ENCODE results near the gene SSBP2. TPM values are rescaled to one million over a fixed set of nuclear protein-coding genes. Genes with fewer than 3 reads are reported as not detected.
"Not testable (repeated sequence)": the region's sequence is repeated elsewhere in the genome, so short reads cannot be mapped to it uniquely, and the experiment has no call there.

The SSBP2 gene
- total and polyA plus RNA-seq, 3 experiments from 2014 or later = 9.2 to 21.8 (median 10.4) TPM

DNA sequence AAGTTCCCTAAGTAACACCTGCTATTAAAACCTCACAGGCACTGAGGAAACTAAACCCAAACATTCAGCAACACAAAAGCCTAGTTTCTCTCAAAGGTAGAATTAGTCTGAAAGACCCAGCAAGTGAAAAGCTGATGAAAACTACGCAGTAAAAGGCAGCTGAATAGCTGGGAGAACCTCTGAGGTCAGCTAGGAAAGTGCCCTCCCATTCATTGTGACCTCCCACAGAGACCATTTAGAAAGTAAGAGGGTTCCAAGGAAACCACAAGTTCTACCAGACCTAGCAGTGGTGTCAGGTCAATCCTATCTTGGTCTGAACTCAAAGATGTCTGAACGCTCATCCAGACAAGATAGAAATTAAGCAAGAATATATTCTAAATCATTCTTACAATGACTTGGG, 144.7 kb downstream of the SSBP2 start:
- H3K4me1 Mint-ChIP-seq = peaks cover 3 to 11% (median 10%) of the 10 kb centered on the region in 3 donors
- no peak overlapping the region for H3K4me3 Mint-ChIP-seq
- no peaks in the 10 kb centered on the region for H3K27me3 ChIP-seq (ENCODE audit: insufficient read depth, low read length, poor library complexity, severe bottlenecking)
- H3K4me1 ChIP-seq (ENCODE audit: insufficient read depth, low read length) = no peaks in the 10 kb centered on the region
- CTCF ChIA-PET = no interaction called here
- no peak for DNase-seq
- no peaks in the 10 kb centered on the region for H3K9me3 ChIP-seq (ENCODE audit: low read length)
- H3K27me3 Mint-ChIP-seq = no peaks in the 10 kb centered on the region
- no peak overlapping the region for H3K27ac Mint-ChIP-seq
- no peak overlapping the region for H3K27ac ChIP-seq (ENCODE audit: low read depth, low read length)
- H3K4me3 ChIP-seq (ENCODE audit: low read length) = no peak overlapping the region
- peaks cover 0 to 7% (median 1%) of the 10 kb centered on the region in 5 donors for H3K9me3 Mint-ChIP-seq
- POLR2A ChIA-PET = no interaction called here
- H3K36me3 ChIP-seq (ENCODE audit: insufficient read depth, low read length) = no peaks in the 10 kb centered on the region
- peaks cover 4 to 20% (median 18%) of the 10 kb centered on the region in 3 donors for H3K36me3 Mint-ChIP-seq

DNA sequence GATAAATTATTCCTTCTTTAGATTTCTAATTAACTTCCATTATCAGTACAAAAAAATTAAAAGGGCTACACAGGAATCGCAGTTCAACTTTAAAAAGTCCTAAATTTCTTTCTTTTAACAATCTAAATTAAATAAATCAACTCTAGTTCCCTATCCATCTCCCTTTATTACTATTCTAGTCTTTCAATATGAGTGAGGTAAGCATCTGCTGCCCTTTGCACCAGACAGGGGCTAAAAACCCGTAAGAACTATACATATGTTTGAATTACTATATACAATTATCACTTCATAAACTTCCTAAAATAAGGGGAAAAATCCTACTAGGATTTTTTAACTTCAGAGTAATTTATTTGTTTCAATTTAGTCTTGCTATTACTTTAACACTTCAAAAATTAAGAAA, 145.6 kb downstream of the SSBP2 start:
- Mint-ChIP-seq H3K9me3 (peaks cover 0 to 7% (median under 1%) of the 10 kb centered on the region in 5 donors), H3K27me3 (no peaks in the 10 kb centered on the region), H3K4me3 (no peak overlapping the region), H3K36me3 (peaks cover 2 to 19% (median 13%) of the 10 kb centered on the region in 3 donors), H3K27ac (no peak overlapping the region), H3K4me1 (peaks cover 3 to 11% (median 10%) of the 10 kb centered on the region in 3 donors)
- no peak overlapping the region for H3K27ac ChIP-seq (ENCODE audit: low read depth, low read length)
- ChIA-PET CTCF (no interaction called here), POLR2A (no interaction called here)
- no peaks in the 10 kb centered on the region for H3K4me1 ChIP-seq (ENCODE audit: insufficient read depth, low read length)
- no peaks in the 10 kb centered on the region for H3K27me3 ChIP-seq (ENCODE audit: insufficient read depth, low read length, poor library complexity, severe bottlenecking)
- H3K9me3 ChIP-seq (ENCODE audit: low read length) = no peaks in the 10 kb centered on the region
- DNase-seq = no peak
- H3K36me3 ChIP-seq (ENCODE audit: insufficient read depth, low read length) = no peaks in the 10 kb centered on the region
- H3K4me3 ChIP-seq (ENCODE audit: low read length) = no peak overlapping the region

DNA sequence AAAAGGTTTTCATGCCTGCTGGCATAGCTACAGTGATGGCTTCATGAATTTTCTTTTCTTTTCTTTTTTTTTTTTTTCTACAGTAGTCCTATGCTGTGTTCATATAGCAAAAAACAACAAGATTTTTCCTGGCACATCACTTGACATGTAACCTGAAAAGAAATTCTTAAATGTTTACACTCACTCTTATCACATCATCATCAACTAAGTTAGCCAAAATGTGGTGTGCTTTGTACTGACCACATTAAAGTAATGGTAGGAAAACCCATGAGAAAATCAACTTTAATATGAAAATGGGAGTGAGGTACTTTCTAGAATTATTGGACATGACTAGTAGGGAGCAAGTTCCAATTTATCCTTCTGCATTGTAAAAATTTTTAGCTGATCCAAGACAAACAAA, 146.7 kb downstream of the SSBP2 start:
- Histone ChIP-seq H3K4me1 (ENCODE audit: insufficient read depth, low read length) (no peaks in the 10 kb centered on the region), H3K9me3 (ENCODE audit: low read length) (no peaks in the 10 kb centered on the region), H3K36me3 (ENCODE audit: insufficient read depth, low read length) (no peaks in the 10 kb centered on the region), H3K4me3 (ENCODE audit: low read length) (no peak overlapping the region), H3K27ac (ENCODE audit: low read depth, low read length) (no peak overlapping the region), H3K27me3 (ENCODE audit: insufficient read depth, low read length, poor library complexity, severe bottlenecking) (no peaks in the 10 kb centered on the region)
- Mint-ChIP-seq H3K27ac (no peak overlapping the region), H3K36me3 (peaks cover 3 to 16% (median 15%) of the 10 kb centered on the region in 3 donors), H3K9me3 (peaks cover 0 to 2% (median 0%) of the 10 kb centered on the region in 5 donors), H3K4me1 (peaks cover 3 to 11% (median 10%) of the 10 kb centered on the region in 3 donors), H3K4me3 (no peak overlapping the region), H3K27me3 (no peaks in the 10 kb centered on the region)
- ChIA-PET POLR2A (no interaction called here), CTCF (no interaction called here)
- DNase-seq = no peak

DNA sequence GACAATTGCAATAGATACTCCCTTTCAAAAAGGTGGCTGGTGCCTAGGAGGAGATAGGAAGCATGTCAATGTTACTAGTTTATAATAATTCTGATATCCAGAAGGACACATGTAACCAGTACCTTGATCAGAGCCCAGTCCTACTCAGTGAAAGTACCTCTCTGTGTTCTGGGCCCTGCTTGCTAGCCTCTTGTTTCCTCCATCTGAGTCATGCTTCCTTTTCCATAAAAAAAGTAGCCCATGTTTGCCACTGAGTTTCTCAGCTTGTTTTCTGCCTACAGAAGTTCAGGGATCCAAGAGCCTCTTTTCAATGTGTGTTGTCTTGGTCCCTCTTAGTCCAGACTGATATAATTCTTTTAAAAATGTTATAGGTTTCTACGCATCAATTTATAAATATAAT, 149.0 kb downstream of the SSBP2 start:
- Histone ChIP-seq H3K27me3 (ENCODE audit: insufficient read depth, low read length, poor library complexity, severe bottlenecking) (no peaks in the 10 kb centered on the region), H3K4me3 (ENCODE audit: low read length) (no peak overlapping the region), H3K27ac (ENCODE audit: low read depth, low read length) (no peak overlapping the region), H3K9me3 (ENCODE audit: low read length) (peaks cover 8% of the 10 kb centered on the region), H3K36me3 (ENCODE audit: insufficient read depth, low read length) (no peaks in the 10 kb centered on the region), H3K4me1 (ENCODE audit: insufficient read depth, low read length) (no peaks in the 10 kb centered on the region)
- Mint-ChIP-seq H3K27me3 (no peaks in the 10 kb centered on the region), H3K9me3 (peaks cover 7 to 15% (median 9%) of the 10 kb centered on the region in 5 donors), H3K27ac (no peak overlapping the region), H3K4me3 (no peak overlapping the region), H3K36me3 (peaks cover 4 to 33% (median 25%) of the 10 kb centered on the region in 3 donors), H3K4me1 (peaks cover 3 to 11% (median 10%) of the 10 kb centered on the region in 3 donors)
- DNase-seq = no peak
- ChIA-PET CTCF (interaction anchor here (1.4 kb wide), 1 partner anchor 10 kb away, joined by 3 read pairs; no protein-coding TSS in a partner anchor), POLR2A (no interaction called here)

DNA sequence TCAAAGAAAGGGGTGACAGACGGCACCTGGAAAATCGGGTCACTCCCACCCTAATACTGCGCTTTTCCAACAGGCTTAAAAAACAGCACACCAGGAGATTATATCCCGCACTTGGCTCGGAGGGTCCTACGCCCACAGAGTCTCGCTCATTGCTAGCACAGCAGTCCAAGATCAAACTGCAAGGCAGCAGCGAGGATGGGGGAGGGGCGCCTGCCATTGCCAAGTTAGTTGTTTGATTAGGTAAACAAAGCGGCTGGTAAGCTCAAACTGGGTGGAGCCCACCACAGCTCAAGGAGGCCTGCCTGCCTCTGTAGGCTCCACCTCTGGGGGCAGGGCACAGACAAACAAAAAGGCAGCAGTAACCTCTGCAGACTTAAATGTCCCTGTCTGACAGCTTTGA, 158.8 kb downstream of the SSBP2 start:
- H3K36me3 Mint-ChIP-seq = peaks cover 5 to 38% (median 17%) of the 10 kb centered on the region in 3 donors
- H3K36me3 ChIP-seq (ENCODE audit: insufficient read depth, low read length); H3K4me3 Mint-ChIP-seq; H3K4me1 ChIP-seq (ENCODE audit: insufficient read depth, low read length); H3K27ac ChIP-seq (ENCODE audit: low read depth, low read length); H3K27me3 ChIP-seq (ENCODE audit: insufficient read depth, low read length, poor library complexity, severe bottlenecking); H3K27me3 Mint-ChIP-seq; H3K4me3 ChIP-seq (ENCODE audit: low read length); H3K27ac Mint-ChIP-seq; POLR2A ChIA-PET; H3K9me3 ChIP-seq (ENCODE audit: low read length); DNase-seq: not testable (repeated sequence)
- CTCF ChIA-PET = interaction anchor here (1.6 kb wide), 1 partner anchor 10 kb away, joined by 3 read pairs; no protein-coding TSS in a partner anchor
- peaks cover 5 to 16% (median 10%) of the 10 kb centered on the region in 3 donors for H3K4me1 Mint-ChIP-seq
- peaks cover 9 to 38% (median 28%) of the 10 kb centered on the region in 5 donors for H3K9me3 Mint-ChIP-seq

DNA sequence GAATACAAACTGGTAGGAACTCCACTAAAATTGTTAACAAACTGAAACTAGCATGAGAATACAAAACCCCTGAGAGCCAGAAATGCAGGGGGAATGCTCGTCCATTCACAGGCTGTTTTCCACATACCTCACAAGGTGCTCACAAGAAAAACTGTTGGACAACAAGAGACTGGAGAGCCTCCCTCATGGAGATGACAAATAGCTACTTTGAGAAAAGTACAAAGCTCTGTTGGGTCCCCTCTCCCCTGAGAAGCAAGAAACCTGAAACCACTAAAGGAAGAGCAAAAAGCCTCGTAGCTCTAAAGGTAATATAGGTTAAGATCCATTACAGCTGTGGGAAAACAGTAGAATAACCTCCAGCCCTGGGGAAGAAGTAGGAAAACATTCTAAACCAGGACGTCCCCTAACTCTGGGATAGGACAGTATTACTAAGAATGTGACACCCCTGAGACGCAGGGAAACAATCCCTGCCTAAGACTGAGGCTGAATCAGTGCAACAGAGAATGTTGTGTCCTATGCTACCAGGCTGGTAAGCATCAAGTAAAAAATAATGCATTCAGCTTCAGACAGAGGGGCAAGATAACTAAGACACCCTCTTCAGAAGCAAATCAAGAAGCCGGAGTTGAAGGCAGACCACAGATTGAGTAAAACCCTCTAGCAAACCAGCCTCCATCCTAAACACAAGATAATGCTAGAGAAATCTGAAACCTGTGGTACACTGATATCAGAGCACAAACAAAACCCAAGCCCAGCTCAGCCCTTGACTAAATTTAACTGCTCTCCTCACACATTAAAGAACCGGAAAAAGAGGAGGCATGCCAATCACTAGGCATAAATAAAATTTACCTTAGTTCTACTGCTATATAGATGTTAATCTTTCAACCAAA, 160.2 kb downstream of the SSBP2 start:
- no peak overlapping the region for H3K27ac Mint-ChIP-seq
- peaks cover 5 to 16% (median 10%) of the 10 kb centered on the region in 3 donors for H3K4me1 Mint-ChIP-seq
- POLR2A ChIA-PET = no interaction called here
- Histone ChIP-seq H3K9me3 (ENCODE audit: low read length) (no peaks in the 10 kb centered on the region), H3K36me3 (ENCODE audit: insufficient read depth, low read length) (no peaks in the 10 kb centered on the region), H3K27me3 (ENCODE audit: insufficient read depth, low read length, poor library complexity, severe bottlenecking) (no peaks in the 10 kb centered on the region), H3K4me3 (ENCODE audit: low read length) (no peak overlapping the region), H3K4me1 (ENCODE audit: insufficient read depth, low read length) (no peaks in the 10 kb centered on the region), H3K27ac (ENCODE audit: low read depth, low read length) (no peak overlapping the region)
- no peak overlapping the region for H3K4me3 Mint-ChIP-seq
- H3K36me3 Mint-ChIP-seq = peaks cover 5 to 33% (median 14%) of the 10 kb centered on the region in 3 donors
- H3K27me3 Mint-ChIP-seq = no peaks in the 10 kb centered on the region
- CTCF ChIA-PET = interaction anchor here (1.6 kb wide), 1 partner anchor 12 kb away, joined by 3 read pairs; no protein-coding TSS in a partner anchor
- no peak for DNase-seq
- H3K9me3 Mint-ChIP-seq = peaks cover 9 to 32% (median 26%) of the 10 kb centered on the region in 5 donors

DNA sequence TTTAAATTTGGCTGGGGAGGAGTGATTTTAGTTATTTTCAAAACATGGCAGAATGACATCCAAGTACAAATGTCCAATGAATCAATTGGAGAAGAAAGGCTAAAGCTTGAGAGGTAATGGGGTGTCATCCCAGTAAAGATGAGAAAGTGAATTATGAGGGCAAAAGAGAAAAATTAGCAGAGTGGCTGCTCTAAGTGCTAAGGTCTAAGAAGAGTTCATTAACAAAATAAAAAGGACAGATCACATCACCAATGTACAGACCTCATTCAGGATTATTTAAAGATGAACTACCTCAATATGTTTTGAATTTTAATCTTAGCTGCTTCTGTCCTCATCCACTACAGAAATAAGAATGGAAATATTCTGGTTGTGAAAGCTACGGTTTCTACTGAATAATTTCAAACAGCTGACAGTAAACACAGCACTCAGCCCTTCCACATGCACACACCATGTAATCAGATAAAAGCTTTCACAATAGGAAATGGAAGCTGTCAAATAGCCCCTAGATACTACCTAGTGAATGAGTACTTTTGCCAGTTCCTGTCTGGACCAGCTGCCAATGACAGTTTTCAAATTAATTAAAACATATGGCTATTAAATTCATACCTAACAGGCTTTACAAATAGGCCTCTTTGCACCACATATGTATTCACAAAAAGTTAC, 171.5 kb downstream of the SSBP2 start:
- ChIA-PET CTCF (no interaction called here), POLR2A (no interaction called here)
- H3K36me3 Mint-ChIP-seq = peaks cover 3 to 6% (median 4%) of the 10 kb centered on the region in 3 donors
- Histone ChIP-seq H3K9me3 (ENCODE audit: low read length) (no peaks in the 10 kb centered on the region), H3K36me3 (ENCODE audit: insufficient read depth, low read length) (no peaks in the 10 kb centered on the region), H3K27me3 (ENCODE audit: insufficient read depth, low read length, poor library complexity, severe bottlenecking) (no peaks in the 10 kb centered on the region), H3K27ac (ENCODE audit: low read depth, low read length) (no peak overlapping the region), H3K4me3 (ENCODE audit: low read length) (no peak overlapping the region), H3K4me1 (ENCODE audit: insufficient read depth, low read length) (no peaks in the 10 kb centered on the region)
- no peak overlapping the region for H3K27ac Mint-ChIP-seq
- H3K4me1 Mint-ChIP-seq = peaks cover 5 to 12% (median 6%) of the 10 kb centered on the region in 3 donors
- DNase-seq = no peak
- peaks cover 0 to 1% of the 10 kb centered on the region in 2 donors for H3K27me3 Mint-ChIP-seq
- H3K4me3 Mint-ChIP-seq = no peak overlapping the region
- no peaks in the 10 kb centered on the region for H3K9me3 Mint-ChIP-seq

DNA sequence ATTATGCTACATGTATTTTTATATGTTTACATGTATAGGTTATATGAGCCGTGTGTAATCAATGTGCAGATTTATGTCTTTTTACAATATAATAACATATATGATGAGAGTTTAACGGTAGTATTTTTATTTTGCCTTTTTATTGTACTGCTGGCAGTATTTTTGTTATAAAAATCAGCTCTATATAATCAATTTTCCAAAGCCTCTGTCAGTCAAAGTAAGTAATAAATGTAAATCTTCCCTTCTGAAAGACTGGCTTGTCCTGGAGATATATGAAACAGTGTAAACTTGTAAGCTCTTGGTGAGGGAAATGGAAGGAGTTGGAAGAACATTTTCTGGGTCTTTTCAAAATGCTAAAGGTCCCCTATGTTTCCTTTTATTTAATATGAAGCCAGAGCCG, 173.8 kb downstream of the SSBP2 start:
- H3K9me3 Mint-ChIP-seq = no peaks in the 10 kb centered on the region
- POLR2A ChIA-PET = no interaction called here
- no peak overlapping the region for H3K4me3 Mint-ChIP-seq

More for the DNA sequence above, 173.8 kb downstream of the SSBP2 start:
- no peaks in the 10 kb centered on the region for H3K27me3 ChIP-seq (ENCODE audit: insufficient read depth, low read length, poor library complexity, severe bottlenecking)
- Mint-ChIP-seq H3K4me1 (peaks cover 6 to 25% (median 6%) of the 10 kb centered on the region in 3 donors), H3K27ac (no peak overlapping the region), H3K27me3 (peaks cover 0 to 1% of the 10 kb centered on the region in 2 donors), H3K36me3 (peaks cover 1 to 9% (median 6%) of the 10 kb centered on the region in 3 donors)
- no peaks in the 10 kb centered on the region for H3K4me1 ChIP-seq (ENCODE audit: insufficient read depth, low read length)
- no peak overlapping the region for H3K27ac ChIP-seq (ENCODE audit: low read depth, low read length)
- H3K4me3 ChIP-seq (ENCODE audit: low read length) = no peak overlapping the region
- no peak for DNase-seq
- no peaks in the 10 kb centered on the region for H3K36me3 ChIP-seq (ENCODE audit: insufficient read depth, low read length)
- no peaks in the 10 kb centered on the region for H3K9me3 ChIP-seq (ENCODE audit: low read length)
- CTCF ChIA-PET = no interaction called here

Data from CD8-positive, alpha-beta memory T cell (primary cell).